Measurements from ENCODE around the gene GDAP1L1. TPM values are rescaled to one million over a fixed set of nuclear protein-coding genes. Genes with fewer than 3 reads are reported as not detected.
A peak's percentile ranks its signal among the peaks of the same experiment; 100 is the strongest.

Gene GDAP1L1
- total RNA-seq, 1 experiment from 2014 or later = not detected

DNA sequence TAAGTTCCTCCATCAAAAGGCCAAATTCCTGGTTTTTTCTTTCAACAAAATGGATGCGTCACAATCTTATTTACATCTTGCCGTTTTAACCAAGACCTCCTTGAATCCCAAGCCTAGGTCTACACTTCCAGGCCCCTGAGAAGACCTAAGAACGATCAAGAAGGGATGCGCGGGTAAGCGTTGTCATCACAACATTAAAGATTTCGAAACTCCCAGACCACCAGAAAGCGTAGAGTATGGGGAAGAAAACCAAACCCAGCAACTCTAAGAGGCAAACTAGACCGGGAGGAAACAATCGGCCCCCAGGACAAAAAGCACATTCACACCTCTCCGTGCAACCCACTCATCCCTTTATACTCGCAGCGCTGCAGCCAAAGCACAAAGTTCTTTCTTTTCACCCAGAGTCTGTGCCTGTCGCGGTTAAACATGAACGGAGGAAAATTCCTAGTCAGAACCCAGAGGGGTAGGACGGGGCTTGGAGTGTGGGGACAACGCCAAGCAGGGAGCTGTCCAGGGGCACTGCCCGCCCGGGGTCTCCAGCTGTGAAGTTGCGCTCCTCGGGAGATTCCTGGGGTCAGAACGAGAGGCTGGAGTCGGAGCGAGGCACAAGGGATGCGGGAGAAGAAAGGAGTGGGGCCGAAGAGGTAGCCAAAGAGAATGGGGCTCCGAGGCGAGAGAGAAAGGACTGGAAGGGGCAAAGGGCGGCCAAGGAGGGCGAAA is 37.3 kb upstream of the GDAP1L1 start:
- BruUV-seq (replicated peaks) = TSS peak; percentile 40
- Mint-ChIP-seq H3K4me3 (ENCODE audit: low read depth, unreplicated experiment) (peak overlapping the region; percentile 90), H3K4me1 (ENCODE audit: low read depth, unreplicated experiment) (peaks cover 36% of the 10 kb centered on the region), H3K27me3 (ENCODE audit: unreplicated experiment) (no peaks in the 10 kb centered on the region), H3K9me3 (ENCODE audit: low read depth, unreplicated experiment) (no peaks in the 10 kb centered on the region), H3K36me3 (ENCODE audit: insufficient read depth, unreplicated experiment) (peaks cover 48% of the 10 kb centered on the region), H3K27ac (ENCODE audit: unreplicated experiment) (peak overlapping the region; percentile 94)
- TF ChIP-seq, protein P1, sequence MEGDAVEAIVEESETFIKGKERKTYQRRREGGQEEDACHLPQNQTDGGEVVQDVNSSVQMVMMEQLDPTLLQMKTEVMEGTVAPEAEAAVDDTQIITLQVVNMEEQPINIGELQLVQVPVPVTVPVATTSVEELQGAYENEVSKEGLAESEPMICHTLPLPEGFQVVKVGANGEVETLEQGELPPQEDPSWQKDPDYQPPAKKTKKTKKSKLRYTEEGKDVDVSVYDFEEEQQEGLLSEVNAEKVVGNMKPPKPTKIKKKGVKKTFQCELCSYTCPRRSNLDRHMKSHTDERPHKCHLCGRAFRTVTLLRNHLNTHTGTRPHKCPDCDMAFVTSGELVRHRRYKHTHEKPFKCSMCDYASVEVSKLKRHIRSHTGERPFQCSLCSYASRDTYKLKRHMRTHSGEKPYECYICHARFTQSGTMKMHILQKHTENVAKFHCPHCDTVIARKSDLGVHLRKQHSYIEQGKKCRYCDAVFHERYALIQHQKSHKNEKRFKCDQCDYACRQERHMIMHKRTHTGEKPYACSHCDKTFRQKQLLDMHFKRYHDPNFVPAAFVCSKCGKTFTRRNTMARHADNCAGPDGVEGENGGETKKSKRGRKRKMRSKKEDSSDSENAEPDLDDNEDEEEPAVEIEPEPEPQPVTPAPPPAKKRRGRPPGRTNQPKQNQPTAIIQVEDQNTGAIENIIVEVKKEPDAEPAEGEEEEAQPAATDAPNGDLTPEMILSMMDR (IDR thresholded peaks at IDR 0.05; ENCODE audit: unreplicated experiment) = no peak
- intact Hi-C loops (cut with micrococcal nuclease; ENCODE audit: unreplicated experiment) = loop anchor here (10.0 kb wide), 1 partner anchor 525 kb away; no protein-coding TSS in a partner anchor
- CTCF ChIA-PET = interaction anchor here (0.5 to 1.5 kb wide), 7 partner anchors 7 to 682 kb away, joined by 3 to 6 read pairs (median 3); partner anchors contain the start of gene FITM2
- DNase-seq = no peak

DNA sequence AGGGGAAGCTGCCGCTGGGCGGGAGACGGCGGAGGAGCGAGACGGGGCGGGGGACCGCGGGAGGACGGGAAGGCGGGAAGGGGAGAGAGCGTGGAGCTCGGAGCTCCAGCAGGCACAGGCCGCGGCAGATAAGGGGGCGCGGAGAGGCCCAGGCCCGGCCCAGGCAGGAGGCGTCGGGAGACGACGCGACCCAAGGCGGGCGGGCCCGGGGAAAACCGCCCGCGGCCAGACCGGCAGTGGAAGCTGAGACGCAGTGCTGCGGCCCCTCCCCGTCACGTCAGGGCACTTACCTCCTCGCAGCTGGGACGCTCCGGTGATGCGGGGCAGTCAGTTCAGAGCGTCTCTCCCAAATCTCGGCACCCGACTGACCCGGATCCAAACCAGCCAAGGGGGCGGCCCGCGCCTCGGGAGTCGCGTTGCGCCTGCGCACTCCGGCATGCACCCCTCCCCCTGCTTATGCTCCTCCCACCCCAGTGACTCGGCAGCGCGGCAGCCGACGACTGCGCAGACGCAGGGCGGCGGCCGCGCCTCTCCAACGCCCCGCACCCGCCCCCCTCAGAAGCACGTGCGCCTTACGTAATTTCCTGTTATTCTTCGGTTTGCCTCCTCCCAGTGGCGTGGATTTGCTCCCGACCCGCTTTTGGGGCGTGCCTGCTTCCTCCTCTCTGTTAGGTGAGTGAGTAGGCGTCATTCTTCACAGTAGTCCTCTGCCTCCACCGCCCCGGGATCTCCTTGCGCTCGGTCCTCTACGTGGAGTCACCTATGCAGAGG is 36.5 kb upstream of the GDAP1L1 start, which contains the start of gene OSER1:
TSS of gene OSER1 (minus strand) at position 366 of the 771 bp plus-strand sequence. CDS start 3,814 bp downstream, outside the sequence.
- H3K4me3 Mint-ChIP-seq (ENCODE audit: low read depth, unreplicated experiment) = peak within 1 kb of the TSS; percentile 90
- no peaks in the 10 kb centered on the region for H3K27me3 Mint-ChIP-seq (ENCODE audit: unreplicated experiment)
- peak; percentile 100 for DNase-seq
- no TSS peak for BruUV-seq (replicated peaks)
- intact Hi-C loops (cut with micrococcal nuclease; ENCODE audit: unreplicated experiment) = loop anchor here (10.0 kb wide), 1 partner anchor 524 kb away; no protein-coding TSS in a partner anchor
- H3K4me1 Mint-ChIP-seq (ENCODE audit: low read depth, unreplicated experiment) = peaks cover 42% of the 10 kb centered on the region
- peaks cover 47% of the 10 kb centered on the region for H3K36me3 Mint-ChIP-seq (ENCODE audit: insufficient read depth, unreplicated experiment)
- TF ChIP-seq, protein P1 (IDR thresholded peaks at IDR 0.05; ENCODE audit: unreplicated experiment) = no peak
- peak within 1 kb of the TSS; percentile 94 for H3K27ac Mint-ChIP-seq (ENCODE audit: unreplicated experiment)
- no peaks in the 10 kb centered on the region for H3K9me3 Mint-ChIP-seq (ENCODE audit: low read depth, unreplicated experiment)
- CTCF ChIA-PET = interaction anchor here (0.5 to 0.9 kb wide), 6 partner anchors 23 to 683 kb away, joined by 3 to 6 read pairs (median 3); partner anchors contain the start of gene FITM2

DNA sequence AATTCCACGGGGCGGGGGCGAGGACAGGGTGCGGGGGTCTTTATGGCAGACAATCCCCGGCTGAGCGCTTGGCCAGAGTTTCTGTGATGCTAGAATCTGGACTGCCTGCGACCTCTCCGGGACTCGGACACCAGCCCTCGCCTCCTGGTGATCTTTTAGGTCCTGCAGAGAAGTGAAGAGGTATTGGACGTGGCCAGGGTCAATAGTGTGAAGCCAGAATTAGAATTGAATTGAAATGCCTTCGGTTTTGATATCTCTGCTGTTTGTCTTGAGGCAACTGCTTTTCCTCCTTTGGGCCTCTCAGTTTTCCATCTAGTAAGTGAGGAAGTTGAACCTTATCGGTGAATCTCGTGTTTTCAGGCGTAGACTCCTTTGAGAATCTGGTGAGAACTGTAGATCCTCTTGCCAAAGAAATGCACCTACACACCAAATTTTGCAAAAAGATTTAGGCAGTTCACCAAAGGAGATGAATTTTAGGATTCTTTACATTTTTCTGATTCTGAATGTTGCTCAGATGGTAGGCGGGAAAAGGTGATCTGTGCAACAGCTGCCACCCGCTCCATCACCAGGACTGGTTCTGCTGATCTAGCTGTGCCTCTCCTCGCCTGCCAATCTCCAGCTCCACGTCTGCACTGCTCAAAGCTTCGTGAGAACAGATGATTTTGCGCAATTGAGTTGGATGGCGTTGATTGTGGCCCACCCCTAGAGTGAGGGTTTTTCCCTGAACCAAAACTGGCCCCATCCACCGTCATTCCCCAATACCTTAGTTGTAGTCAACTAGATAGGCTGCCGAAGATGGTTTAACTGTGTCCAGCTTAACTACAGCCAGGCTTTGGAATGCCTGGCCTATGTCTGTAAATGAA is 35.7 kb upstream of the GDAP1L1 start:
- DNase-seq = peak; percentile 29
- TF ChIP-seq, protein P1 (IDR thresholded peaks at IDR 0.05; ENCODE audit: unreplicated experiment) = no peak
- Mint-ChIP-seq H3K36me3 (ENCODE audit: insufficient read depth, unreplicated experiment) (peaks cover 41% of the 10 kb centered on the region), H3K4me3 (ENCODE audit: low read depth, unreplicated experiment) (peak overlapping the region; percentile 90), H3K9me3 (ENCODE audit: low read depth, unreplicated experiment) (no peaks in the 10 kb centered on the region), H3K4me1 (ENCODE audit: low read depth, unreplicated experiment) (peaks cover 39% of the 10 kb centered on the region), H3K27ac (ENCODE audit: unreplicated experiment) (peak overlapping the region; percentile 94), H3K27me3 (ENCODE audit: unreplicated experiment) (no peaks in the 10 kb centered on the region)
- intact Hi-C loops (cut with micrococcal nuclease; ENCODE audit: unreplicated experiment) = loop anchor here (10.0 kb wide), 1 partner anchor 523 kb away; no protein-coding TSS in a partner anchor
- BruUV-seq (replicated peaks) = TSS peak; percentile 87
- CTCF ChIA-PET = interaction anchor here (0.7 to 2.0 kb wide), 2 partner anchors 94 to 196 kb away, joined by 3 to 4 read pairs; no protein-coding TSS in a partner anchor
